ENCODE measurements around the gene RIPOR3. TPM values are rescaled to one million over a fixed set of nuclear protein-coding genes. Genes with fewer than 3 reads are reported as not detected.

The RIPOR3 gene
- polyA plus RNA-seq, 1 donor (not counting 4 experiments of a cell fraction or from before 2014, with no cell fraction given), result 0.10 TPM

GRCh38 chr20:50659975-50660670 lies 31.2 kb downstream of the RIPOR3 start:
- TF ChIP-seq EZH2 (IDR thresholded peaks at IDR 0.05; ENCODE audit: low read length), result no peak
- no peak for TF ChIP-seq CTCF (optimal IDR thresholded peaks at IDR 0.05 in 1 of 3, IDR thresholded peaks at IDR 0.05 in 1 of 3, conservative IDR thresholded peaks at IDR 0.05 in 1 of 3; ENCODE audit: extremely low read depth in 1 of 3, insufficient read depth in 2 of 3, low read length in 3 of 3)
- H3K27me3 ChIP-seq (ENCODE audit: control insufficient read depth, extremely low read depth, insufficient read depth, low read length), result no peaks in the 10 kb centered on the region
- no peak for FAIRE-seq
- H3K36me3 ChIP-seq (ENCODE audit: control insufficient read depth in 2 of 2, extremely low read depth in 1 of 2, insufficient read depth in 2 of 2, low read length in 2 of 2), result no peaks in the 10 kb centered on the region
- no peak overlapping the region for H3K27ac ChIP-seq (ENCODE audit: control insufficient read depth, insufficient read depth, low read length)
- no peaks in the 10 kb centered on the region for H3K79me2 ChIP-seq (ENCODE audit: control insufficient read depth, insufficient read depth, low read length)
- dilution Hi-C loops (cut with MboI; ENCODE audit: extremely low pct_ligation_motif_present, low sequenced_read_pairs), result loop anchor here (10.0 kb wide), 1 partner anchor 75 kb away; the partner anchor contains the start of gene PARD6B
- H3K9ac ChIP-seq (ENCODE audit: control insufficient read depth, extremely low read depth, insufficient read depth, low read length), result no peak overlapping the region
- H3K4me1 ChIP-seq (ENCODE audit: control insufficient read depth, extremely low read depth, insufficient read depth, low read length), result peaks cover 6% of the 10 kb centered on the region
- no peak overlapping the region for H3K4me3 ChIP-seq (ENCODE audit: control insufficient read depth in 2 of 3, extremely low read depth in 1 of 3, insufficient read depth in 2 of 3, low read depth in 1 of 3, low read length in 3 of 3)
- no peaks in the 10 kb centered on the region for H3K9me1 ChIP-seq (ENCODE audit: control insufficient read depth, extremely low read depth, insufficient read depth, low read length)
- no peak for DNase-seq (ENCODE audit: low read depth, low spot score)
- no peaks in the 10 kb centered on the region for H4K20me1 ChIP-seq (ENCODE audit: control insufficient read depth, extremely low read depth, insufficient read depth, low read length)
- H3K9me3 ChIP-seq (ENCODE audit: control insufficient read depth, low read depth, low read length), result no peaks in the 10 kb centered on the region
- no peak overlapping the region for H2AFZ ChIP-seq (ENCODE audit: control insufficient read depth, low read length)
- H3K4me2 ChIP-seq (ENCODE audit: control insufficient read depth, extremely low read depth, insufficient read depth, low read depth, low read length), result no peak overlapping the region

GRCh38 chr20:50658804-50659380 lies 32.5 kb downstream of the RIPOR3 start:
- H3K27ac ChIP-seq (ENCODE audit: control insufficient read depth, insufficient read depth, low read length), result no peak overlapping the region
- TF ChIP-seq CTCF (optimal IDR thresholded peaks at IDR 0.05 in 1 of 3, IDR thresholded peaks at IDR 0.05 in 1 of 3, conservative IDR thresholded peaks at IDR 0.05 in 1 of 3; ENCODE audit: extremely low read depth in 1 of 3, insufficient read depth in 2 of 3, low read length in 3 of 3), result no peak
- no peak for TF ChIP-seq EZH2 (IDR thresholded peaks at IDR 0.05; ENCODE audit: low read length)

More at GRCh38 chr20:50658804-50659380, 32.5 kb downstream of the RIPOR3 start:
- Histone ChIP-seq H3K9me1 (ENCODE audit: control insufficient read depth, extremely low read depth, insufficient read depth, low read length) (no peaks in the 10 kb centered on the region), H3K4me3 (ENCODE audit: control insufficient read depth in 2 of 3, extremely low read depth in 1 of 3, insufficient read depth in 2 of 3, low read depth in 1 of 3, low read length in 3 of 3) (no peak overlapping the region), H3K4me2 (ENCODE audit: control insufficient read depth, extremely low read depth, insufficient read depth, low read depth, low read length) (no peak overlapping the region), H3K9ac (ENCODE audit: control insufficient read depth, extremely low read depth, insufficient read depth, low read length) (no peak overlapping the region), H4K20me1 (ENCODE audit: control insufficient read depth, extremely low read depth, insufficient read depth, low read length) (no peaks in the 10 kb centered on the region), H3K36me3 (ENCODE audit: control insufficient read depth in 2 of 2, extremely low read depth in 1 of 2, insufficient read depth in 2 of 2, low read length in 2 of 2) (no peaks in the 10 kb centered on the region), H3K27me3 (ENCODE audit: control insufficient read depth, extremely low read depth, insufficient read depth, low read length) (no peaks in the 10 kb centered on the region), H3K79me2 (ENCODE audit: control insufficient read depth, insufficient read depth, low read length) (no peaks in the 10 kb centered on the region), H3K9me3 (ENCODE audit: control insufficient read depth, low read depth, low read length) (no peaks in the 10 kb centered on the region), H2AFZ (ENCODE audit: control insufficient read depth, low read length) (no peak overlapping the region), H3K4me1 (ENCODE audit: control insufficient read depth, extremely low read depth, insufficient read depth, low read length) (peaks cover 6% of the 10 kb centered on the region)
- FAIRE-seq, result no peak
- no peak for DNase-seq (ENCODE audit: low read depth, low spot score)
- dilution Hi-C loops (cut with MboI; ENCODE audit: extremely low pct_ligation_motif_present, low sequenced_read_pairs), result no loop called here
